ENCODE results near the gene MRPL42. TPM values are rescaled to one million over a fixed set of nuclear protein-coding genes. Genes with fewer than 3 reads are reported as not detected.
"Not testable (repeated sequence)": the region's sequence is repeated elsewhere in the genome, so short reads cannot be mapped to it uniquely, and the experiment has no call there.

The MRPL42 gene
- total and polyA plus RNA-seq, 2 donors (not counting 1 experiment from before 2014, with no cell fraction given): 68.0 to 87.3 TPM

DNA sequence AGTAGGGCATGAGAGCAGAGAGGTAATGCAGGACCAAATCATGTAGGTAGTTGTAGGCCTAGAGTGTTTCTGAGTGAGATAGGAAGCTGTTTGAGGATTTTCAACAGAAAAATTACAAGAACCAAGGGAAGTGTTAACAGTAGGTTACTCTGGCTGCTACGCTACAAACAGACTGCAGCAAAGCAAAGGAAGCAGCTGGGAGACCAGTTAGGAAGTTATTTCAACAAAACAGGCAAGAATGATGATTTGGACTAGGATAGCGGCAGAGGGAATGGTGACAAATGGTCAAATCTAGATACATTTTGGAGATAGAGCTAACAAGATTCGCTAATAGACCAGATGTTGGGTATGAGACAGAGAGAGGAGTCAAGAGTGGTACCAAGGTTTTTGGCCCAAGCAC, 26.8 kb downstream of the MRPL42 start:
- Histone ChIP-seq H3K4me2 (ENCODE audit: extremely low read depth, insufficient read depth, low read length) (no peak overlapping the region), H3K9me3 (ENCODE audit: control insufficient read depth, insufficient read depth, low read depth, low read length) (no peaks in the 10 kb centered on the region), H3K27ac (ENCODE audit: insufficient read depth, low read length) (no peak overlapping the region), H3K4me3 (replicated peaks in 1 of 4; ENCODE audit: control extremely low read depth in 1 of 4, insufficient read depth in 1 of 4, low read depth in 3 of 4, low read length in 4 of 4) (no peak overlapping the region), H3K79me2 (ENCODE audit: control insufficient read depth, insufficient read depth, low read length) (no peaks in the 10 kb centered on the region), H3K4me1 (ENCODE audit: control insufficient read depth, extremely low read depth, insufficient read depth, low read length) (no peaks in the 10 kb centered on the region), H3K9ac (ENCODE audit: insufficient read depth, low read length) (no peak overlapping the region), H4K20me1 (ENCODE audit: control insufficient read depth, extremely low read depth, insufficient read depth, low read length) (no peaks in the 10 kb centered on the region), H3K27me3 (ENCODE audit: control insufficient read depth, insufficient read depth, low read length) (no peaks in the 10 kb centered on the region), H2AFZ (ENCODE audit: low read length) (no peak overlapping the region), H3K36me3 (ENCODE audit: control insufficient read depth, insufficient read depth, low read length) (peaks cover 5% of the 10 kb centered on the region)
- no peak for DNase-seq (ENCODE audit: low read depth in 2 of 2)
- TF ChIP-seq, protein P1, sequence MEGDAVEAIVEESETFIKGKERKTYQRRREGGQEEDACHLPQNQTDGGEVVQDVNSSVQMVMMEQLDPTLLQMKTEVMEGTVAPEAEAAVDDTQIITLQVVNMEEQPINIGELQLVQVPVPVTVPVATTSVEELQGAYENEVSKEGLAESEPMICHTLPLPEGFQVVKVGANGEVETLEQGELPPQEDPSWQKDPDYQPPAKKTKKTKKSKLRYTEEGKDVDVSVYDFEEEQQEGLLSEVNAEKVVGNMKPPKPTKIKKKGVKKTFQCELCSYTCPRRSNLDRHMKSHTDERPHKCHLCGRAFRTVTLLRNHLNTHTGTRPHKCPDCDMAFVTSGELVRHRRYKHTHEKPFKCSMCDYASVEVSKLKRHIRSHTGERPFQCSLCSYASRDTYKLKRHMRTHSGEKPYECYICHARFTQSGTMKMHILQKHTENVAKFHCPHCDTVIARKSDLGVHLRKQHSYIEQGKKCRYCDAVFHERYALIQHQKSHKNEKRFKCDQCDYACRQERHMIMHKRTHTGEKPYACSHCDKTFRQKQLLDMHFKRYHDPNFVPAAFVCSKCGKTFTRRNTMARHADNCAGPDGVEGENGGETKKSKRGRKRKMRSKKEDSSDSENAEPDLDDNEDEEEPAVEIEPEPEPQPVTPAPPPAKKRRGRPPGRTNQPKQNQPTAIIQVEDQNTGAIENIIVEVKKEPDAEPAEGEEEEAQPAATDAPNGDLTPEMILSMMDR (conservative IDR thresholded peaks at IDR 0.05 in 1 of 2, IDR thresholded peaks at IDR 0.05 in 1 of 2; ENCODE audit: low read depth in 1 of 2, low read length in 2 of 2): no peak
- TF ChIP-seq EZH2 (IDR thresholded peaks at IDR 0.05; ENCODE audit: low read length, missing control alignments): no peak

DNA sequence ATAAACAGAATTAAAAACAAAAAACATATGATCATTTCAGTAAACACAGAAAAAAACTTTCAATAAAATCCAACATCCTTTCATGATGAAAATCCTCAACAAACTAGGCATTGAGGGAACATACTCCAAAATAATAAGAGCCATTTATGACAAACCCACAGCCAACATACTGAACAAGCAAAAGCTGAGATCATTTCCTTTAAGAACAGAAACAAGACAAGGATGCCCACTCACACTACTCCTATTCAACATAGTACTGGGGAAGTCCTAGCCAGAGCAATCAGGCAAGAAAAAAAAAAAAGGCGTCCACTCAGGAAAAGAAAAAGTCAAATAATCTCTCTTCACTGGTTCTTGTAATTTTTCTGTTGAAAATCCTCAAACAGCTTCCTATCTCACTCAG, 30.1 kb downstream of the MRPL42 start:
- no peak for DNase-seq (ENCODE audit: low read depth in 2 of 2)
- H3K4me3 ChIP-seq (replicated peaks in 1 of 4; ENCODE audit: control extremely low read depth in 1 of 4, insufficient read depth in 1 of 4, low read depth in 3 of 4, low read length in 4 of 4): no peak overlapping the region
- H3K9me3 ChIP-seq (ENCODE audit: control insufficient read depth, insufficient read depth, low read depth, low read length): no peaks in the 10 kb centered on the region
- H2AFZ ChIP-seq (ENCODE audit: low read length): no peak overlapping the region
- no peak overlapping the region for H3K27ac ChIP-seq (ENCODE audit: insufficient read depth, low read length)
- H3K4me1 ChIP-seq (ENCODE audit: control insufficient read depth, extremely low read depth, insufficient read depth, low read length): no peaks in the 10 kb centered on the region
- H3K27me3 ChIP-seq (ENCODE audit: control insufficient read depth, insufficient read depth, low read length): no peaks in the 10 kb centered on the region
- no peak for TF ChIP-seq EZH2 (IDR thresholded peaks at IDR 0.05; ENCODE audit: low read length, missing control alignments)
- TF ChIP-seq, protein P1 (conservative IDR thresholded peaks at IDR 0.05 in 1 of 2, IDR thresholded peaks at IDR 0.05 in 1 of 2; ENCODE audit: low read depth in 1 of 2, low read length in 2 of 2): no peak
- no peaks in the 10 kb centered on the region for H4K20me1 ChIP-seq (ENCODE audit: control insufficient read depth, extremely low read depth, insufficient read depth, low read length)
- H3K9ac ChIP-seq (ENCODE audit: insufficient read depth, low read length): no peak overlapping the region
- no peaks in the 10 kb centered on the region for H3K79me2 ChIP-seq (ENCODE audit: control insufficient read depth, insufficient read depth, low read length)
- peaks cover 2% of the 10 kb centered on the region for H3K36me3 ChIP-seq (ENCODE audit: control insufficient read depth, insufficient read depth, low read length)
- H3K4me2 ChIP-seq (ENCODE audit: extremely low read depth, insufficient read depth, low read length): no peak overlapping the region

DNA sequence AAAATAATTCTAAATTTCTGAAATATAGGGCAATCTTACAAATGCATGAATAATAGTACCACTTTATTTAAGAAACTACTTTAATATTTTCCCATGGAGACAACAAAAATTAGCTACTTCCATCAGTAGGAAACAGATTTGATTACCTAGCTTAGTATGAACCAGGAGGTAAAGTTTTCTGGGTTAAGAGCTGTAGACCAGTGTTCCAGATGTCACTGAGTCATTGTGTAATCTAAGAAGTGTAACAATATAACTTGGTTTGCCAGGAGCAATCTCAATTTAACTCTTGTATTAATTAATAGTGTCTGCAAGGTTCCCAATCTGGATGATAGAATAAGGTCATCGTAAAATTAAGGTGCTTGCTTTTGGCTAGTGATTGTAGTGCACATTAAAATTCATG, 31.5 kb downstream of the MRPL42 start:
- not testable (repeated sequence) for H4K20me1 ChIP-seq (ENCODE audit: control insufficient read depth, extremely low read depth, insufficient read depth, low read length); H2AFZ ChIP-seq (ENCODE audit: low read length); H3K9ac ChIP-seq (ENCODE audit: insufficient read depth, low read length); H3K4me3 ChIP-seq (replicated peaks in 1 of 4; ENCODE audit: control extremely low read depth in 1 of 4, insufficient read depth in 1 of 4, low read depth in 3 of 4, low read length in 4 of 4); H3K27ac ChIP-seq (ENCODE audit: insufficient read depth, low read length); H3K27me3 ChIP-seq (ENCODE audit: control insufficient read depth, insufficient read depth, low read length); H3K79me2 ChIP-seq (ENCODE audit: control insufficient read depth, insufficient read depth, low read length); DNase-seq (ENCODE audit: low read depth in 2 of 2); H3K4me2 ChIP-seq (ENCODE audit: extremely low read depth, insufficient read depth, low read length); H3K4me1 ChIP-seq (ENCODE audit: control insufficient read depth, extremely low read depth, insufficient read depth, low read length); H3K9me3 ChIP-seq (ENCODE audit: control insufficient read depth, insufficient read depth, low read depth, low read length); H3K36me3 ChIP-seq (ENCODE audit: control insufficient read depth, insufficient read depth, low read length)

Data from fibroblast of lung (primary cell).